Muscle layer of colon (tissue), 2 donors: ENCODE data around the gene MSL2.
"Not testable (repeated sequence)": the region's sequence is repeated elsewhere in the genome, so short reads cannot be mapped to it uniquely, and the experiment has no call there.

Experiments used
- H3K27ac ChIP-seq: one replicate; pipeline ENCODE4 v1.7.0; 2013; ENCODE audit warnings: low read depth, mild to moderate bottlenecking, low read length, moderate library complexity
- H3K27me3 ChIP-seq, 2 donors: one replicate each; pipeline ENCODE4 v1.7.0; 2013; ENCODE audit warnings: low read length in 2 of 2, mild to moderate bottlenecking in 2 of 2; ENCODE audit not compliant: insufficient read depth in 2 of 2, control insufficient read depth in 1 of 2
- H3K36me3 ChIP-seq: one replicate; pipeline ENCODE4 v1.7.0; 2013; ENCODE audit warnings: mild to moderate bottlenecking, low read length; ENCODE audit not compliant: insufficient read depth
- H3K4me1 ChIP-seq: one replicate; pipeline ENCODE4 v1.7.0; 2013; ENCODE audit warnings: mild to moderate bottlenecking, low read length; ENCODE audit not compliant: insufficient read depth
- H3K4me3 ChIP-seq, 2 donors: one replicate each; pipeline ENCODE4 v1.7.0; 2013; ENCODE audit warnings: low read length in 2 of 2, low read depth in 1 of 2, mild to moderate bottlenecking in 1 of 2, moderate library complexity in 1 of 2
- H3K9ac ChIP-seq: one replicate; pipeline ENCODE4 v1.7.0; 2013; ENCODE audit warnings: low read length
- H3K9me3 ChIP-seq: one replicate; pipeline ENCODE4 v1.7.0; 2013; ENCODE audit warnings: mild to moderate bottlenecking, low read length
- donor health status: abdominal sarcoma.
- donor health status: Adenocarcinoma of cecum.

Gene MSL2, protein sequence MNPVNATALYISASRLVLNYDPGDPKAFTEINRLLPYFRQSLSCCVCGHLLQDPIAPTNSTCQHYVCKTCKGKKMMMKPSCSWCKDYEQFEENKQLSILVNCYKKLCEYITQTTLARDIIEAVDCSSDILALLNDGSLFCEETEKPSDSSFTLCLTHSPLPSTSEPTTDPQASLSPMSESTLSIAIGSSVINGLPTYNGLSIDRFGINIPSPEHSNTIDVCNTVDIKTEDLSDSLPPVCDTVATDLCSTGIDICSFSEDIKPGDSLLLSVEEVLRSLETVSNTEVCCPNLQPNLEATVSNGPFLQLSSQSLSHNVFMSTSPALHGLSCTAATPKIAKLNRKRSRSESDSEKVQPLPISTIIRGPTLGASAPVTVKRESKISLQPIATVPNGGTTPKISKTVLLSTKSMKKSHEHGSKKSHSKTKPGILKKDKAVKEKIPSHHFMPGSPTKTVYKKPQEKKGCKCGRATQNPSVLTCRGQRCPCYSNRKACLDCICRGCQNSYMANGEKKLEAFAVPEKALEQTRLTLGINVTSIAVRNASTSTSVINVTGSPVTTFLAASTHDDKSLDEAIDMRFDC

DNA sequence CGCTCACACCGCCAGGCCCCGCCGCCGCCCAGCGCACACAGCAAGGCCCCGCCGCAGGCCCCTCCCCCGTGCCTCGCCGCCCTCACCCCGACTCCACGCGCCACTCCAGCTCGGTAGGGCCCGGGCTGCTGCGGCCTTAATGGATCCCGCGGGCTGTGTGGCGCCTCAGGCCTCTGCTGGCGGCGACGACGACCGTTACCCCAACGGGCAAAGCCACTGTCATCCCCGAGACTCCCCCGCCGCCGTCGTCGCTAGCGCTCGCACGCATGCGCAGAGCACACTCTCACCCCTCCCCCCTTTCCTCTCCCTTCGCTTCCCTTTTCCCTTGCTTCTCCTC, at the start of gene MSL2:
TSS of gene MSL2 (minus strand) at position 272 of the 337 bp plus-strand sequence. CDS start 1,222 bp downstream, outside the sequence.
- no peaks in the 10 kb centered on the region for H3K27me3 ChIP-seq
- no peaks in the 10 kb centered on the region for H3K36me3 ChIP-seq
- H3K27ac ChIP-seq = peak within 1 kb of the TSS; percentile 99
- H3K4me3 ChIP-seq = peak within 1 kb of the TSS; percentile 97 to 99
- no peaks in the 10 kb centered on the region for H3K9me3 ChIP-seq
- peaks cover 28% of the 10 kb centered on the region for H3K4me1 ChIP-seq
- peak within 1 kb of the TSS; percentile 95 for H3K9ac ChIP-seq

DNA sequence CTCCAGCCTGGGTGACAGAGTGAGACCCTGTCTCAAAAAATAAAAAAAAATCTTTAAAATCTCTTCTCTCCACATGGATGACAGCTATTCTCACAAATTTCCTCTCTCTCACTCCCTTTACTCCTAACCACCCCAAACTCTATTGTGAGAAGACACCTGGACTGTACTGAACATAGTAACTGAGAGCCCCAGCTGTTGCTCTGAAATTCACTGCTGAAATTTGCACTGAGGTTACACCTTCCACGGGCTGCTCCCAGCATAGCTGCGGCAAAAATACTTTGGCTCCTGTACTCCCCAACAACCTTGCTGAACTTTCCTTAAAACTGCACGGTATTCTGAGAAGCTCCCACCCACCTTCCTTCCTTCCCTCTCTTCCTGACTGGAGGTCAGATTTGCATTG, 49.6 kb upstream of the MSL2 start:
- no peaks in the 10 kb centered on the region for H3K9me3 ChIP-seq
- H3K27me3 ChIP-seq = no peaks in the 10 kb centered on the region

DNA sequence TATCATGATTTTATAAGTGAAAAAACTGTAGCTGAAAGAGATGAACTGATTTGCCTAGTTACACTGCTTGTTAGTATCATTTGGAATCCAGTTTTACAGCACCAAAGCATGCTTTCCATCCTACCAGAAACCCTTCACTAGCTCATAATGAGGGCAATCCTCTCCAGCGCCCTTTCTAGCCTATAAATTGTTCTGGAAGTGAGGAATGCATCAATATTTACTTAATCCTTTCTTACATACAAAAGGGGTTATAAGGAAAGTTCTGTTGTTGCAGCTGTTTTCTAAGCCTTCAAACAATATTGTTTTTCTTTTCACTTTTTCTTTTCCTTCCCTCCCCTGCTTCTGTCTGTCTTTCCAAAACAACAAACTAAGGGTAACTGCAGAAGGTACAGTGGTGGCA, 43.0 kb upstream of the MSL2 start:
- H3K9me3 ChIP-seq = no peaks in the 10 kb centered on the region
- no peaks in the 10 kb centered on the region for H3K36me3 ChIP-seq
- H3K4me1 ChIP-seq = peaks cover 7% of the 10 kb centered on the region
- no peak overlapping the region for H3K27ac ChIP-seq
- H3K9ac ChIP-seq = no peak overlapping the region
- no peaks in the 10 kb centered on the region for H3K27me3 ChIP-seq
- H3K4me3 ChIP-seq = no peak overlapping the region

More for the DNA sequence above, 49.6 kb upstream of the MSL2 start:
- H3K27ac ChIP-seq = no peak overlapping the region
- H3K4me3 ChIP-seq = no peak overlapping the region
- no peak overlapping the region for H3K9ac ChIP-seq
- H3K36me3 ChIP-seq = no peaks in the 10 kb centered on the region
- peaks cover under 1% of the 10 kb centered on the region for H3K4me1 ChIP-seq

DNA sequence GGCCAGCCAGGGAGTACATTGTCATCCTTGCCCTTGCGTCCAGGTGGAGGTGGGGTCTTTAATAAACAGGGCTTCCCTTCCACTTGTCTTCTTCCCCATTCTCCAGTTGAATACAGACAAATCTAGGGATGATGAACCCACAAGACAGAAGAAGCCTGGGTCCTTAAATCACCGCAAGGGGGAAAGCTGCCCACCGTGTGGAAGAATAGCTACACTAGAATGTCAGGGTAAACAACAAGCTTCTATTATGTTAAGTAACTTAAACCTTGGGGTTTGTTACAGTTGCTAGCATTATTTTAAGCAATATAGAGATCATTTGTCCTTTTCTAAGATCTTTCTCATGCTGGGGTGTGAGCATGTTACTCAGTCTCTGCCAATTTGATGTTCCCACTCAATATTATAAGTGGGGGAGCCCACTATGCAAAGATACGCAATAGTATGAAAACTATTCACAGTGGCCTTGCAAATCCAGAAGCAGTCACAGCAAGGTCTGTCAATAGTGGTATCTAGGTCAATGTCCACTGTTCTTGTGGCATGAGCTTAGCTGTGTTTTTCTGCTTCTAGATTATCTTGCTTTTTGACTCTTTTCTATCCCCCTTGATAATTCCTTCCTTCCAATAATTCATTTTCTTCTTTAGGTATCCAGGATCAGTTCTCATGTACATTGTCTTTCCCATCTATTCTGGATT, 42.0 kb upstream of the MSL2 start:
- Histone ChIP-seq H3K27ac (no peak overlapping the region), H3K27me3 (no peaks in the 10 kb centered on the region), H3K36me3 (no peaks in the 10 kb centered on the region), H3K4me1 (peaks cover 7% of the 10 kb centered on the region), H3K4me3 (no peak overlapping the region), H3K9me3 (no peaks in the 10 kb centered on the region), H3K9ac (no peak overlapping the region)

DNA sequence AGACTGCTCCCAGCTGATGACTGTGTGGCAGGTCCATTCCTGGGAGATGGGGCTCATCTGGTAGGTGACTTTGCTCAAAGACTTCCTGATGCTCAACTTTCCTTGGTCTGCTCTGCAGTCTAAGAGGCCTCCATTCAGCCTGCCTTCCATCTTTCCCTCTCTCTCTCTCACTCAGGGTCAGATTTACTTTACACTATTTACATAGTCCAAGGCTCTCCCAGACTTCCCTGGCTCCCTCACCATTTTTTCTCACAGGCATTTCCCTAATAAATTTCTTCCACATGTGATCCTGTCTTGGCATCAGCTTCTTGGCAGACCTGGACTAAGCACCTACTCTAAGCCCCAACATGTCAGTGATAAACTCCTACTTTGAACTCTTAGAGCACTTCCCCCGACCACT, 41.0 kb upstream of the MSL2 start:
- Histone ChIP-seq H3K9ac (no peak overlapping the region), H3K4me1 (peaks cover 7% of the 10 kb centered on the region), H3K36me3 (no peaks in the 10 kb centered on the region), H3K27me3 (no peaks in the 10 kb centered on the region), H3K4me3 (no peak overlapping the region), H3K9me3 (no peaks in the 10 kb centered on the region), H3K27ac (no peak overlapping the region)

DNA sequence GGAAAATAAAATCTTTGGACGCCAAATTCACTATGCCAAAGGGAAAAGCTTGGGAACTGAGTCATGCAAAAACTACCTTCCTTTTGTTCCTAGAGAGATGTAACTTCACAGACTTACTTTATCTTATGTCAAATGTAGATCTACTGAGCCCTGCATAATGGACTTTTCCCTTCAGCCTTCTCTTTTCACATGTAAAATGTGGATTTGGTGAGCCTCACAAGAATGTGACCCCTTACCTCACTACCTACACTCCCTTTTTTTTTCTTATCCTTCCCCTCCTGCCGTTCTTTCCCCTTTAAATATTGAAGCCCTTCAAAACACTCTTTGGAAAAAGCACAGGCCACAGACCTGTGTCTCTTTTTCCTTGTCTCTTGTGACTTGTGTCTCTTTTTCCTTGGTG, 40.0 kb upstream of the MSL2 start:
- Histone ChIP-seq H3K27ac (no peak overlapping the region), H3K9me3 (no peaks in the 10 kb centered on the region), H3K4me1 (peaks cover 7% of the 10 kb centered on the region), H3K36me3 (no peaks in the 10 kb centered on the region), H3K9ac (no peak overlapping the region), H3K27me3 (no peaks in the 10 kb centered on the region), H3K4me3 (no peak overlapping the region)

DNA sequence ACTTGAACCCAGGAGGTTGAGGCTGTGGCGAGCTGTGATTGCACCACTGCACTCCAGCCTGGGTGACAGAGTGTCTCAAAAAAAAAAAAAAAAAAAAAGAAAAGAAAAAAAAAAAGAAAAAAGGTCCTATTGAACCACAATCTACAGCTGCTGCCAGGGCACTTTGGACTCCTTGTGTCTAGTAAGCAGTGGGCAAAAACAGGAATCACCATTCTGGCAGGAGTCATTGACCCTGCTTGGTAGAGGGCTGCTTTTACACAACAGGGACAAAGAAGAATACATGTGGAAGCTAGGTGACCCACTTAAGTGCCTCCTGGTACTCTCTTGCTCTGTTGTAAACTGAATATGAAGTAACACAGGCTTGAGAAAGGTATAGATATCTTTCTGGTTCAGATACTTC, 39.4 kb upstream of the MSL2 start:
- Histone ChIP-seq H3K4me3 (no peak overlapping the region), H3K36me3 (no peaks in the 10 kb centered on the region), H3K27me3 (no peaks in the 10 kb centered on the region), H3K9ac (no peak overlapping the region), H3K27ac (no peak overlapping the region), H3K9me3 (no peaks in the 10 kb centered on the region), H3K4me1 (peaks cover 7% of the 10 kb centered on the region)

DNA sequence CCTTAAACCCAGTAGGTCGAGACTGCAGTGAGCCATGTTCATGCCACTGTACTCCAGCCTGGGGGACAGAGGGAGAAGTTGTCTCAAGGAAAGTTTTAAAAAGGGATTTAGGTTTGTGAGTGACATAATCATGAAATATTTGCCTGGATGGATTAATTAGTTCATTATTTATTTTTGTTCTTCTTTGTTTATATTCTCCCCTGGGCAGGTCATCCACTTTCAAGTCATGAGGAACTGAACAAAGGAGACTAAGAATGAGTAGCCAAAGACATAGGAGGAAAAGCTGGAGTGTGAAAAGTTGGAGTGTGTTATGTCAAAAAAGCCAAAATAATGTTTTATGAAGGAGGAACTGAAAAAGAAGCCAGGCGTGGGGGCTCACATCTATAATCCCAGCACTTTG, 36.3 kb upstream of the MSL2 start:
- Histone ChIP-seq H3K27me3 (no peaks in the 10 kb centered on the region), H3K4me1 (peaks cover 5% of the 10 kb centered on the region), H3K27ac (no peak overlapping the region), H3K36me3 (no peaks in the 10 kb centered on the region), H3K4me3 (no peak overlapping the region), H3K9ac (no peak overlapping the region), H3K9me3 (no peaks in the 10 kb centered on the region)

DNA sequence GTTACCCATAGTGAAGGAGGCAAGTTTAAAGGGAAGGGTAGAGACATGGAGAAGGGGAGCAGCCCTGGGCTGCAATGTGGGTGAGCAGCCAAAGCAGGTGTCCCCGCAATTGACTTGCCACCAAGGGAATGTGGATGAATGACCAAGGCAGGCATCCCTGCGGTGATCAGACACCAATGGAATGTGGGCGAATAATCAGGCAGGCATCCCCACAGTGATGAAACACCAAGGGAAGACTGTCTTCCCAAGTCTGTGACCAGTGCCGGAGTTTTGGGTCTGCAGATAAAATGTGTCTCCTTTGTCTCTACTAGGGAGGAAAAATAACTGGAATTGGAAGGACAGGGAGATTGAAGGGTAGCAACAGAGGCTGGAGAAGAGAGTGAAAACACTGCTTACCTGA, 26.6 kb upstream of the MSL2 start:
- H3K36me3 ChIP-seq, H3K4me3 ChIP-seq, H3K9me3 ChIP-seq, H3K27ac ChIP-seq, H3K4me1 ChIP-seq, H3K9ac ChIP-seq, H3K27me3 ChIP-seq: not testable (repeated sequence)

DNA sequence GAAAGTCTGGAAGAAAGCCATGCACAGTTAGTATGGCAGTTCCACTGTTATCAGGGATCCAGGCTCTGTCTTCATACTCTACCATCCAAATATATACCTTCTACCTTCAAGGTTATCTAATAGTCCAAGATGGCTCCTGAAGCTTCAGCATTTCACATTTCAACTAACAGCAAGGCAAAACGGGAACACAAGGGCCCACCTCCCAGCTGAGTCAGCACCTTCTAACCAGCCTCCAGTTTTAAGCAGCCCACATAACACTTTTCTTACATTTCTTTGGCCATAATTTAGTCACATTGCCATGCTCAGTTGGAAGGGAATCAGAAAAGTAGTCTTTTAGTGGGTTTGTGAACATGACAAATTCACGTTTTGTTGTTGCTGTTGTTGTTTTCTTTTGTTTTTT, 15.4 kb upstream of the MSL2 start:
- H3K9ac ChIP-seq = no peak overlapping the region
- H3K27ac ChIP-seq = no peak overlapping the region
- H3K4me1 ChIP-seq = no peaks in the 10 kb centered on the region
- H3K9me3 ChIP-seq = no peaks in the 10 kb centered on the region
- no peak overlapping the region for H3K4me3 ChIP-seq
- H3K27me3 ChIP-seq = no peaks in the 10 kb centered on the region
- H3K36me3 ChIP-seq = no peaks in the 10 kb centered on the region

DNA sequence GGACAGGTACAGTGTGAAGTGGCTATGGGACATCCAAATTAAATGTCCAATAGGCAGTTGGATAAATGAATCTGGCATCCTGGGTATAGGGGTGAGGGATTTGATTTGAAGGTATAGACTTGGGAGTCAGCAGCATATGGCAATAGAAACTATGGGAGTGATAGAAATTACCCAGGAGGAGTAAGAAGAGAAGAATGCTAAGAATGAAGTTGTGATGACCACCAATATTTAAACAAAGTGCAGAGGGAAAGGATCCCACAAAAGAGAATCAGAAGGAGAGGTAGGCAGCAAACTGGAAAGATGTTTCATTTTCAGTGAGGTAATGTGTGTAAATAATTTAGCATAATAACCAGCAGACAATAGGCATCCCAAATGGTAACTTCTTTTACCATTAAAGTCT, 13.8 kb upstream of the MSL2 start:
- H3K27me3 ChIP-seq = no peaks in the 10 kb centered on the region
- no peaks in the 10 kb centered on the region for H3K4me1 ChIP-seq
- no peaks in the 10 kb centered on the region for H3K9me3 ChIP-seq
- H3K4me3 ChIP-seq = no peak overlapping the region
- H3K9ac ChIP-seq = no peak overlapping the region
- no peak overlapping the region for H3K27ac ChIP-seq
- H3K36me3 ChIP-seq = no peaks in the 10 kb centered on the region
